HG02885 (cell line): Measurements from ENCODE around the gene NFX1.

Experiments used
- ATAC-seq: cut with Tn5 transposase; IDR thresholded peaks from one replicate; pipeline ENCODE4 v1.9.1; 2021; ENCODE audit warnings: mild to moderate bottlenecking; ENCODE audit not compliant: unreplicated experiment, poor library complexity

NFX1 gene

GRCh38 chr9:33414889-33415500, 124.7 kb downstream of the NFX1 start:
- no peak for ATAC-seq

- ATAC-seq = peak; percentile 82
These were observed 125.3 kb downstream of the NFX1 start for GRCh38 chr9:33415501-33416038.

GRCh38 chr9:33416996-33417395, 126.7 kb downstream of the NFX1 start:
- ATAC-seq = no peak

- ATAC-seq = no peak
These were observed 127.8 kb downstream of the NFX1 start for GRCh38 chr9:33418090-33418489.

GRCh38 chr9:33419708-33420303, 129.5 kb downstream of the NFX1 start:
- no peak for ATAC-seq
